ENCODE data around the gene APLP1. TPM values are rescaled to one million over a fixed set of nuclear protein-coding genes. Genes with fewer than 3 reads are reported as not detected.
"Not testable (repeated sequence)": the region's sequence is repeated elsewhere in the genome, so short reads cannot be mapped to it uniquely, and the experiment has no call there.

APLP1 gene
- total RNA-seq, 1 experiment from 2014 or later = 12.6 TPM

DNA sequence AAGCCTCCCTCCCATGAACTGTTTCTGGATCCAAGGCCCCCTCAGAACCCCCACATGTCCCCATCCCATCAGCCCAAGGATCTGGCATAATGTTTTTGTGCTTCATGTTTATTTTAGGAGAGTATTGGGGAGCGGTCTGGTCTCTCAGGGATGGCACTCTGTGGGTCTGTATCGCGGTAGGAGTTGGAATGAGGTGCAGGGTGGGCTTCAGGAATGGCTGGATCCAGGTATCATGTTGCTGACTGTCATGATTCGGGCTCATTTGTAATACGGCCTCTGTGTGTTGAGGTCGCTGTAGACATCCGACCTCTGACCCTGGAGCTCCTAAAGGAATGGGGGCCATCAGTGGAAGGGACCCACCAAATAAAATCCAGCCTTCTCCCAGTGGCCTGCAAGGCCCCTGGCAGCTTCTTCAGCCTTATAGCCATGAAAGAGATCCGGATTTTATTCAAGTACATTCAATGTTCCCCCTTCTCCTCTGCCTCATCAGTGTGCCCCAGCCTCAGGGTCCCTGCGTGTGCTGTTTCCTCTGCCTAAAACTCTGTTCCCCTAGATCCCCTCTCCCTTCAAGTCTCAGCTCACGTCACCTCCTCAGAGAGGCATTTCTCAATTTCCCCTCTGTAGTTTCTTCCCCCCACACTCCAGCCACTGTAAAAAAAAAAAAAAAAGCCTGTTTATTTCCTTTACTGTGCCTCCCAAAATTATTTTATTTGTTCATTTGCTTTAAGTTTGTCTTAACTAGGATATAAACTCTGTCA is 36.1 kb downstream of the APLP1 start:
- no peak for DNase-seq (ENCODE audit: low spot score)

GRCh38 chr19:35905178-35905727 is 36.9 kb downstream of the APLP1 start:
- no peak for DNase-seq (ENCODE audit: low spot score)

GRCh38 chr19:35907377-35907745 is 39.0 kb downstream of the APLP1 start:
- DNase-seq (ENCODE audit: low spot score) = no peak

GRCh38 chr19:35908010-35908441 is 39.7 kb downstream of the APLP1 start, which contains the start of gene TYROBP:
TYROBP (minus strand) TSS chr19:35908295; CDS start chr19:35908228, 67 bp downstream.
- no peak for DNase-seq (ENCODE audit: low spot score)

- no peak for DNase-seq (ENCODE audit: low spot score)
These were observed 40.8 kb downstream of the APLP1 start for GRCh38 chr19:35908973-35909683.

GRCh38 chr19:35909684-35910035 is 41.3 kb downstream of the APLP1 start:
- DNase-seq (ENCODE audit: low spot score) = no peak

- not testable (repeated sequence) for DNase-seq (ENCODE audit: low spot score)
These were observed 42.0 kb downstream of the APLP1 start for GRCh38 chr19:35910355-35910754.

GRCh38 chr19:35911173-35911572 is 42.8 kb downstream of the APLP1 start:
- DNase-seq (ENCODE audit: low spot score) = no peak

- peak; percentile 60 for DNase-seq (ENCODE audit: low spot score)
These were observed 43.4 kb downstream of the APLP1 start for GRCh38 chr19:35911790-35912189.

DNA sequence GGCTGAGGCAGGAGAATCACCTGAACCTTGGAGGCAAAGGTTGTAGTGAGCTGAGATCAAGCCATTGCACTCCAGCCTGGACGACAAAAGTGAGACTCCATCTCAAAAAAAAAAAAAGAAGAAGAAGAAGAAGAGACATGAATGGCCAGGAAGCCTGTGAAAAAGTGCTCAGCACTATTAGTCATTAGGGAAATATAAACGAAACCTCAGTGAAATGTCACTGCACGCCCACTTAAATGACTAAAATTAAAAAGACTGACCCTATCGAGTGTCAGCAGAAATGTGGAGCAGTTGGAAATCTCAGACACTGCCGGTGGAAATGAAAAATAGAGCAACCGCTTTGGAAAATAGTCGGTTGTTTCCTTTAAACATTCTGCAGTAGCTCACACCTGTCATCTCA is 45.2 kb downstream of the APLP1 start:
- no peak for DNase-seq (ENCODE audit: low spot score)

GRCh38 chr19:35915443-35915842 is 47.1 kb downstream of the APLP1 start:
- no peak for DNase-seq (ENCODE audit: low spot score)

- no peak for DNase-seq (ENCODE audit: low spot score)
These were observed 50.9 kb downstream of the APLP1 start for GRCh38 chr19:35919306-35919705.

DNA sequence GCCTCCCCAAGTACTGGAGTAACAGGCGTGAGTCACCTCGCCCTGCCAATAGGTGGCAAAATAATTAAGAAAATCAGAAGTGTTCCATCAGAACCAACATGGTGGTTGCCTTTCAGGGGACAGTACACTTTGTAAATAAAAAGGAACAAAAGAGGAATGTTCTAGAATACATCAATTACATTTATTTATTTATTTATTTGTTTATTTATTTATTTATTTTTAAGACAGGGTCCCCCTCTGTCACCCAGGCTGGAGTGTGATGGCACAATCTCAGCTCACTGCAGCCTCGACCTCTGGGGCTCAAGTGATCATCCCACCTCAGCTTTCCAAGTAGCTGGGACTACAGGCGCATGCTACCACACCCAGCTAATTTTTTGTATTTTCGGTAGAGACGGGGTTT is 52.6 kb downstream of the APLP1 start:
- no peak for DNase-seq (ENCODE audit: low spot score)

- DNase-seq (ENCODE audit: low spot score) = no peak
These were observed 57.1 kb downstream of the APLP1 start for GRCh38 chr19:35925501-35925900.

- no peak for DNase-seq (ENCODE audit: low spot score)
These were observed 60.1 kb downstream of the APLP1 start for GRCh38 chr19:35928507-35928906.

Small RNA genes lying within 50 kb of the gene (small RNA-seq; reads per million reads assigned to genes)
- not detected for gene RN7SL402P

Other genes with a start within 250 kb of the APLP1 start
- 218 and 225 TPM in 2 replicates for gene RBM42, start 239.5 kb upstream of the APLP1 start, total RNA-seq (2014; rRNA removed; shearing (Covaris generic))
- 2.0 and 3.5 TPM in 2 replicates for gene ETV2, start 226.8 kb upstream of the APLP1 start, total RNA-seq (2014; rRNA removed; shearing (Covaris generic))
- gene COX6B1, start 220.3 kb upstream of the APLP1 start, total RNA-seq (2014; rRNA removed; shearing (Covaris generic)) = 846 and 847 TPM in 2 replicates
- gene UPK1A, start 202.1 kb upstream of the APLP1 start, total RNA-seq (2014; rRNA removed; shearing (Covaris generic)) = not detected in 2 replicates
- gene ZBTB32, start 164.0 kb upstream of the APLP1 start, total RNA-seq (2014; rRNA removed; shearing (Covaris generic)) = not detected in 2 replicates
- 29.3 and 30.9 TPM in 2 replicates for gene KMT2B, start 150.6 kb upstream of the APLP1 start, total RNA-seq (2014; rRNA removed; shearing (Covaris generic))
- gene IGFLR1, start 126.1 kb upstream of the APLP1 start, total RNA-seq (2014; rRNA removed; shearing (Covaris generic)) = 10.0 and 13.4 TPM in 2 replicates
- 20.0 and 20.9 TPM in 2 replicates for gene U2AF1L4, start 123.2 kb upstream of the APLP1 start, total RNA-seq (2014; rRNA removed; shearing (Covaris generic))
- 76.2 and 77.0 TPM in 2 replicates for gene PSENEN, start 122.9 kb upstream of the APLP1 start, total RNA-seq (2014; rRNA removed; shearing (Covaris generic))
- 13.8 and 15.5 TPM in 2 replicates for gene LIN37, start 120.0 kb upstream of the APLP1 start, total RNA-seq (2014; rRNA removed; shearing (Covaris generic))
- not detected in 2 replicates for gene HSPB6, start 111.5 kb upstream of the APLP1 start, total RNA-seq (2014; rRNA removed; shearing (Covaris generic))
- gene PROSER3, start 110.4 kb upstream of the APLP1 start, total RNA-seq (2014; rRNA removed; shearing (Covaris generic)) = 17.2 and 21.3 TPM in 2 replicates
- gene ARHGAP33, start 93.0 kb upstream of the APLP1 start, total RNA-seq (2014; rRNA removed; shearing (Covaris generic)) = 4.0 and 57.4 TPM in 2 replicates
- gene PRODH2, start 55.7 kb upstream of the APLP1 start, total RNA-seq (2014; rRNA removed; shearing (Covaris generic)) = not detected in 2 replicates
- not detected in 2 replicates for gene NPHS1, start 16.1 kb upstream of the APLP1 start, total RNA-seq (2014; rRNA removed; shearing (Covaris generic))
- not detected in 2 replicates for gene KIRREL2, start 11.7 kb upstream of the APLP1 start, total RNA-seq (2014; rRNA removed; shearing (Covaris generic))
- 26.6 and 31.0 TPM in 2 replicates for gene NFKBID, start 32.0 kb downstream of the APLP1 start, total RNA-seq (2014; rRNA removed; shearing (Covaris generic))
- gene HCST, start 34.0 kb downstream of the APLP1 start, total RNA-seq (2014; rRNA removed; shearing (Covaris generic)) = 0.47 TPM in 1 of 2 replicates, not detected in the other
- gene TYROBP, start 39.7 kb downstream of the APLP1 start, total RNA-seq (2014; rRNA removed; shearing (Covaris generic)) = not detected in 2 replicates
- gene LRFN3, start 67.8 kb downstream of the APLP1 start, total RNA-seq (2014; rRNA removed; shearing (Covaris generic)) = 3.0 and 6.5 TPM in 2 replicates
- 70.6 and 70.7 TPM in 2 replicates for gene SDHAF1, start 126.6 kb downstream of the APLP1 start, total RNA-seq (2014; rRNA removed; shearing (Covaris generic))
- 8.6 and 9.4 TPM in 2 replicates for gene SYNE4, start 140.2 kb downstream of the APLP1 start, total RNA-seq (2014; rRNA removed; shearing (Covaris generic))
- 90.6 and 124 TPM in 2 replicates for gene ALKBH6, start 145.6 kb downstream of the APLP1 start, total RNA-seq (2014; rRNA removed; shearing (Covaris generic))
- 0.13 and 0.31 TPM in 2 replicates for gene CLIP3, start 164.3 kb downstream of the APLP1 start, total RNA-seq (2014; rRNA removed; shearing (Covaris generic))
- 4.3 and 7.2 TPM in 2 replicates for gene THAP8, start 185.7 kb downstream of the APLP1 start, total RNA-seq (2014; rRNA removed; shearing (Covaris generic))
- gene WDR62, start 186.3 kb downstream of the APLP1 start, total RNA-seq (2014; rRNA removed; shearing (Covaris generic)) = 44.1 and 49.0 TPM in 2 replicates
- gene OVOL3, start 242.6 kb downstream of the APLP1 start, total RNA-seq (2014; rRNA removed; shearing (Covaris generic)) = not detected in 2 replicates
- 397 and 423 TPM in 2 replicates for gene POLR2I, start 246.3 kb downstream of the APLP1 start, total RNA-seq (2014; rRNA removed; shearing (Covaris generic))
- gene TBCB, start 246.9 kb downstream of the APLP1 start, total RNA-seq (2014; rRNA removed; shearing (Covaris generic)) = 420 and 425 TPM in 2 replicates